IMR-90 (cell line): ENCODE measurements around the gene IL2RA. TPM values are rescaled to one million over a fixed set of nuclear protein-coding genes. Genes with fewer than 3 reads are reported as not detected.

Source experiments
- ATAC-seq: fragments of 200-7000 bp; cut with Tn5 transposase; 2 replicates; pipeline ENCODE4 v1.9.1; 2020; ENCODE audit warnings: low read depth, mild to moderate bottlenecking, moderate library complexity
- BruUV-seq: library from RNA; stranded (reverse); fragments of 400-500 nt; replicated peaks from 2 replicates; lab custom pipeline; 2021; lab: Mats Ljungman, UMichigan
- CTCF ChIA-PET: fragments of 300-600 bp; formaldehyde crosslinking; extraction: SDS; loops from one replicate; lab custom pipeline; 2021; ENCODE audit warnings: antibody characterized with exemption; lab: Yijun Ruan, JAX
- POLR2A ChIA-PET: fragments of 300-600 bp; sonication (Branson Sonifier 250); formaldehyde crosslinking; loops from one replicate; lab custom pipeline; 2022; ENCODE audit warnings: antibody characterized with exemption; ENCODE audit not compliant: unreplicated experiment; lab: Charles Lee
- DNase-seq: peaks from one replicate; pipeline ENCODE4 v3.0.0; 2013
- H2AFZ ChIP-seq: replicated peaks from 2 replicates; pipeline ENCODE3; 2013; ENCODE audit warnings: low read length, mild to moderate bottlenecking; ENCODE audit not compliant: poor library complexity
- H2AK5ac ChIP-seq: 2 replicates; pipeline ENCODE4 v1.6.1; 2013; ENCODE audit warnings: low read depth, low read length, inconsistent platforms
- H2AK9ac ChIP-seq: replicated peaks from 2 replicates; pipeline ENCODE3; 2013; ENCODE audit warnings: mild to moderate bottlenecking, low read depth, low read length, moderate library complexity; ENCODE audit not compliant: poor library complexity
- H2BK120ac ChIP-seq: 2 replicates; pipeline ENCODE4 v1.6.1; 2013; ENCODE audit warnings: low read depth, low read length, inconsistent platforms
- H2BK15ac ChIP-seq: 3 replicates; pipeline ENCODE4 v1.6.1; 2013; ENCODE audit warnings: low read depth, low read length, inconsistent platforms
- H2BK20ac ChIP-seq: 2 replicates; pipeline ENCODE4 v1.6.1; 2013; ENCODE audit warnings: low read depth, mild to moderate bottlenecking, inconsistent platforms, low read length, moderate library complexity
- H2BK5ac ChIP-seq: 2 replicates; pipeline ENCODE4 v1.6.1; 2013; ENCODE audit warnings: mild to moderate bottlenecking, low read depth, low read length, inconsistent platforms; ENCODE audit not compliant: poor library complexity, severe bottlenecking
- H3K14ac ChIP-seq: replicated peaks from 2 replicates; pipeline ENCODE4 v1.6.1; 2013; ENCODE audit warnings: low read depth, low read length, inconsistent platforms
- H3K18ac ChIP-seq: 2 replicates; pipeline ENCODE4 v1.6.1; 2013; ENCODE audit warnings: low read depth, low read length, control low read depth
- H3K23ac ChIP-seq: 2 replicates; pipeline ENCODE4 v1.6.1; 2013; ENCODE audit warnings: low read depth, low read length, inconsistent platforms
- H3K27ac ChIP-seq: 2 replicates; pipeline ENCODE4 v1.5.1; 2013; ENCODE audit warnings: mild to moderate bottlenecking, control low read depth, low read length; ENCODE audit not compliant: insufficient read depth
- H3K27me3 ChIP-seq: 2 replicates; pipeline ENCODE4 v1.6.1; 2013; ENCODE audit warnings: low read length; ENCODE audit not compliant: control insufficient read depth, insufficient read depth
- H3K36me3 ChIP-seq: 2 replicates; pipeline ENCODE4 v1.6.1; 2013; ENCODE audit warnings: low read length, mixed read lengths; ENCODE audit not compliant: control insufficient read depth, insufficient read depth
- H3K4ac ChIP-seq: 2 replicates; pipeline ENCODE4 v1.6.1; 2013; ENCODE audit warnings: low read depth, low read length, inconsistent platforms
- H3K4me1 ChIP-seq: 2 replicates; pipeline ENCODE4 v1.6.1; 2013; ENCODE audit warnings: low read length, mixed read lengths; ENCODE audit not compliant: control insufficient read depth, insufficient read depth
- H3K4me2 ChIP-seq: 2 replicates; pipeline ENCODE4 v1.6.1; 2013; ENCODE audit warnings: low read depth, mild to moderate bottlenecking, control low read depth, low read length, moderate library complexity
- H3K4me3 ChIP-seq: 2 replicates; pipeline ENCODE4 v1.5.1; 2013; ENCODE audit warnings: low read depth, mild to moderate bottlenecking, control low read depth, low read length, moderate library complexity; ENCODE audit not compliant: insufficient read depth
- H3K56ac ChIP-seq: 2 replicates; pipeline ENCODE4 v1.6.1; 2013; ENCODE audit warnings: low read length, inconsistent platforms; ENCODE audit not compliant: insufficient read depth; ENCODE audit errors: extremely low read depth
- H3K79me1 ChIP-seq, 2 experiments: 2 replicates each; pipeline ENCODE4 v1.6.1; 2013; ENCODE audit warnings: low read length in 2 of 2, inconsistent platforms in 1 of 2, low read depth in 1 of 2
- H3K9ac ChIP-seq: 2 replicates; pipeline ENCODE4 v1.6.1; 2013; ENCODE audit warnings: low read depth, low read length, control low read depth
- H3K9me1 ChIP-seq: 2 replicates; pipeline ENCODE4 v1.6.1; 2013; ENCODE audit warnings: low read length, inconsistent platforms; ENCODE audit not compliant: insufficient read depth
- H3K9me3 ChIP-seq: 2 replicates; pipeline ENCODE4 v1.6.1; 2013; ENCODE audit warnings: low read length; ENCODE audit not compliant: control insufficient read depth, insufficient read depth
- H4K20me1 ChIP-seq: 2 replicates; pipeline ENCODE4 v1.6.1; 2013; ENCODE audit warnings: low read length, inconsistent platforms; ENCODE audit not compliant: insufficient read depth
- H4K5ac ChIP-seq: 2 replicates; pipeline ENCODE4 v1.6.1; 2013; ENCODE audit warnings: mild to moderate bottlenecking, low read depth, low read length, control low read depth
- H4K8ac ChIP-seq, 2 experiments: 2 replicates each; pipeline ENCODE4 v1.6.1; 2013; ENCODE audit warnings: low read depth in 2 of 2, low read length in 2 of 2, control low read depth in 1 of 2, inconsistent platforms in 1 of 2
- H4K91ac ChIP-seq: 2 replicates; pipeline ENCODE4 v1.6.1; 2013; ENCODE audit warnings: low read depth, low read length, inconsistent platforms; ENCODE audit not compliant: insufficient read depth
- BHLHE40 ChIP-seq: fragments of 150-350 bp; IDR thresholded peaks from 2 replicates; pipeline ENCODE4 v1.6.1; 2016; ENCODE audit warnings: mild to moderate bottlenecking, low read depth, low read length
- CHD1 ChIP-seq: IDR thresholded peaks from 2 replicates; pipeline ENCODE4 v1.6.1; 2012; ENCODE audit warnings: low read depth, low read length, improper control_type of control experiment
- ELK1 ChIP-seq: fragments of 150-350 bp; IDR thresholded peaks from 2 replicates; pipeline ENCODE4 v1.6.1; 2016; ENCODE audit warnings: low read depth, mild to moderate bottlenecking, low read length, moderate library complexity, borderline replicate concordance
- FOS ChIP-seq: fragments of 150-350 bp; IDR thresholded peaks from 2 replicates; pipeline ENCODE4 v1.6.1; 2016; ENCODE audit warnings: low read depth, low read length
- MAFK ChIP-seq: IDR thresholded peaks from 2 replicates; pipeline ENCODE4 v1.6.1; 2012; ENCODE audit warnings: low read depth, low read length, improper control_type of control experiment
- NFE2L2 ChIP-seq: fragments of 150-350 bp; IDR thresholded peaks from 2 replicates; pipeline ENCODE4 v1.6.1; 2016; ENCODE audit warnings: low read depth, mild to moderate bottlenecking, low read length
- POLR2A ChIP-seq: IDR thresholded peaks from 2 replicates; pipeline ENCODE4 v1.6.1; 2012; ENCODE audit warnings: mild to moderate bottlenecking, low read depth, low read length
- RAD21 ChIP-seq: IDR thresholded peaks from 2 replicates; pipeline ENCODE4 v1.6.1; 2012; ENCODE audit warnings: low read length, improper control_type of control experiment
- RCOR1 ChIP-seq: IDR thresholded peaks from 2 replicates; pipeline ENCODE4 v1.6.1; 2012; ENCODE audit warnings: mild to moderate bottlenecking, low read length, improper control_type of control experiment; ENCODE audit not compliant: insufficient replicate concordance
- RFX5 ChIP-seq: IDR thresholded peaks from 2 replicates; pipeline ENCODE4 v1.8.0; 2012; ENCODE audit warnings: low read depth, mild to moderate bottlenecking, low read length, moderate library complexity
- dilution Hi-C: fragments of 300-500 bp; cut with HindIII; formaldehyde crosslinking; loops from one replicate; pipeline ENCODE4 v1.14.3; 2018; ENCODE audit warnings: low sequenced_read_pairs; ENCODE audit not compliant: unreplicated experiment
- in situ Hi-C: fragments of 300-500 bp; cut with MboI; formaldehyde crosslinking; loops from 3 replicates; pipeline ENCODE4 v1.14.3; 2019; ENCODE audit warnings: low sequenced_read_pairs, inconsistent platforms, mixed read lengths
- intact Hi-C: fragments of 100-400 bp; cut with micrococcal nuclease; formaldehyde crosslinking; loops from 2 replicates; pipeline ENCODE4 v1.10.0; 2022
- polyA plus RNA-seq, 3 experiments: library from polyadenylated mRNA; depleted of rRNA; stranded (reverse); fragments of >200 nt; gene quantifications; 2 replicates each; pipeline ENCODE4 v1.2.3, GENCODE V29; 2012; ENCODE audit warnings: low replicate concordance in 1 of 3
- total RNA-seq: library from RNA; depleted of rRNA; stranded (reverse); fragments of >200 nt; gene quantifications from 2 replicates; pipeline ENCODE4 v1.2.3, GENCODE V29; 2012

IL2RA gene
- total and polyA plus RNA-seq, 2 of the 4 experiments (the other 2 are of a cell fraction), result not detected

DNA sequence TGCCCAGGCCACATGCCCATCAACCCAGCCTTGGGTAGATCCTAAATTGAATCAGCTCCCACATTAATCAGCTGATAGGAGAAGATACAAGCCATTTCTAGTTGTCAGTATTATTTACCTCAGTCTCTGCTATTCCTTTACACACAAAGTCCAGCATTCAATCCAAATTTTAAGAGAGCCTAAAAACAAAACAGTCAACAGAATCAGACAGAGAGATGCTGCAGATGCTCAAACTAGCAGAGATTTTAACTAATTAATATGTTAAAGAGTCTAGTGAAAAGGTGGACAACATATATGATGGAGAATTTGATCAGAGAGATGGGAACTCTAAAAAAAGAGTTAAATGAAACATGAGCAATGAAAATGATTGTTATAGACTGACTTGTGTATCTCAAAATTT is 70.5 kb downstream of the IL2RA start:
- Histone ChIP-seq H3K4ac (no peak overlapping the region), H3K9me1 (no peaks in the 10 kb centered on the region), H4K8ac (no peak overlapping the region), H2BK15ac (no peak overlapping the region), H3K18ac (no peak overlapping the region), H3K56ac (no peak overlapping the region), H3K9me3 (peaks cover 4% of the 10 kb centered on the region), H3K36me3 (no peaks in the 10 kb centered on the region), H4K20me1 (no peaks in the 10 kb centered on the region), H3K4me1 (no peaks in the 10 kb centered on the region), H3K9ac (no peak overlapping the region), H3K27ac (no peak overlapping the region), H3K27me3 (peaks cover 4% of the 10 kb centered on the region), H2AK5ac (no peak overlapping the region), H3K79me1 (no peaks in the 10 kb centered on the region), H3K14ac (no peak overlapping the region), H3K4me2 (no peak overlapping the region), H3K4me3 (no peak overlapping the region), H2BK20ac (no peak overlapping the region), H2AFZ (no peak overlapping the region), H4K91ac (no peak overlapping the region), H2BK120ac (no peak overlapping the region), H2BK5ac (no peak overlapping the region), H4K5ac (no peak overlapping the region), H2AK9ac (no peak overlapping the region), H3K23ac (no peak overlapping the region)
- ChIA-PET POLR2A (no interaction called here), CTCF (no interaction called here)
- dilution Hi-C loops (no loop called here), in situ Hi-C loops (no loop called here), intact Hi-C loops (no loop called here)
- no TSS peak for BruUV-seq
- TF ChIP-seq NFE2L2 (no peak), BHLHE40 (no peak), CHD1 (no peak), RCOR1 (no peak), ELK1 (no peak), RFX5 (no peak), POLR2A (no peak), FOS (no peak), RAD21 (no peak), MAFK (no peak)
- DNase-seq (no peak), ATAC-seq (no peak)
